Osteocyte (in vitro differentiated cells): Measurements from ENCODE around the gene CEMIP. TPM values are rescaled to one million over a fixed set of nuclear protein-coding genes. Genes with fewer than 3 reads are reported as not detected.

ENCODE experiments used
- DNase-seq: peaks from one replicate; pipeline ENCODE4 v3.0.0; 2021; ENCODE audit warnings: mixed read lengths; ENCODE audit not compliant: unreplicated experiment; ENCODE audit errors: extremely low spot score
- H3K27ac Mint-ChIP-seq: one replicate; pipeline ENCODE4 v1.8.0; 2021; ENCODE audit warnings: mild to moderate bottlenecking, mixed read lengths; ENCODE audit not compliant: unreplicated experiment
- H3K27me3 Mint-ChIP-seq: one replicate; pipeline ENCODE4 v1.8.0; 2021; ENCODE audit warnings: mixed read lengths; ENCODE audit not compliant: unreplicated experiment
- H3K36me3 Mint-ChIP-seq: one replicate; pipeline ENCODE4 v1.8.0; 2021; ENCODE audit warnings: mixed read lengths; ENCODE audit not compliant: unreplicated experiment
- H3K4me1 Mint-ChIP-seq: one replicate; pipeline ENCODE4 v1.8.0; 2021; ENCODE audit warnings: mixed read lengths; ENCODE audit not compliant: unreplicated experiment
- H3K4me3 Mint-ChIP-seq: one replicate; pipeline ENCODE4 v1.8.0; 2021; ENCODE audit warnings: mild to moderate bottlenecking, moderate library complexity, mixed read lengths; ENCODE audit not compliant: unreplicated experiment
- H3K9me3 Mint-ChIP-seq: one replicate; pipeline ENCODE4 v1.8.0; 2021; ENCODE audit warnings: mixed read lengths; ENCODE audit not compliant: unreplicated experiment
- CTCF ChIP-seq: fragments of 200-600 bp; sonication (generic); IDR thresholded peaks from 2 replicates; pipeline ENCODE4 v1.5.0; 2021; ENCODE audit warnings: antibody characterized with exemption, mild to moderate bottlenecking, moderate library complexity
- total RNA-seq: library from RNA; stranded (reverse); gene quantifications from 2 replicates; pipeline ENCODE4 v1.2.1, GENCODE V29; 2021

The CEMIP gene
- total RNA-seq, 1 donor from 2014 or later: 445 TPM

- peaks cover 82% of the 10 kb centered on the region for H3K36me3 Mint-ChIP-seq
- no peaks in the 10 kb centered on the region for H3K27me3 Mint-ChIP-seq
- DNase-seq: no peak
- TF ChIP-seq CTCF: no peak
- peaks cover 76% of the 10 kb centered on the region for H3K4me1 Mint-ChIP-seq
- H3K4me3 Mint-ChIP-seq: no peak overlapping the region
- peak overlapping the region; percentile 31 for H3K27ac Mint-ChIP-seq
- no peaks in the 10 kb centered on the region for H3K9me3 Mint-ChIP-seq
These were observed 9.4 kb downstream of the CEMIP start for GRCh38 chr15:80788536-80788935.

DNA sequence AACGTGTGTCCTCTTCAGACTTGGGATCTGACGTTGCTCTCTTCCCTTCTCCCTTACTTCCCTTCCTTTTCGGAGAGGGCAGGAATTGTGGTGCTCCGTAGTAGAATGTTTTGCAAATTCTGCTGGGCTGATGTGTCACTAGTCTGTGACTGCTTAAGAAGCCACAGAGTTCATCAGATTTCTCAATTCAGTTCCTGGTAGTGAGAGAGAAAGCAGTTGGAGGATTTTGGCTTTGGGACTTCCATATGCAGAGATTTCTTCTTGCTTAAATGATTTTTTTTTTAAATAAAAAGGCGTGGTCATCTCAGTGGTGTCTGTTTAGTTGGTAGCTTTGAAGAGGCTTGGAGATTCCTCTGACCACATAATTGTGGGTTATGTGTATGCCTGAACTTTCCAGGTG is 10.1 kb downstream of the CEMIP start:
- H3K9me3 Mint-ChIP-seq: no peaks in the 10 kb centered on the region
- peak overlapping the region; percentile 31 for H3K27ac Mint-ChIP-seq
- no peak for DNase-seq
- H3K4me3 Mint-ChIP-seq: no peak overlapping the region
- no peak for TF ChIP-seq CTCF
- peaks cover 81% of the 10 kb centered on the region for H3K36me3 Mint-ChIP-seq
- H3K27me3 Mint-ChIP-seq: no peaks in the 10 kb centered on the region
- peaks cover 69% of the 10 kb centered on the region for H3K4me1 Mint-ChIP-seq

DNA sequence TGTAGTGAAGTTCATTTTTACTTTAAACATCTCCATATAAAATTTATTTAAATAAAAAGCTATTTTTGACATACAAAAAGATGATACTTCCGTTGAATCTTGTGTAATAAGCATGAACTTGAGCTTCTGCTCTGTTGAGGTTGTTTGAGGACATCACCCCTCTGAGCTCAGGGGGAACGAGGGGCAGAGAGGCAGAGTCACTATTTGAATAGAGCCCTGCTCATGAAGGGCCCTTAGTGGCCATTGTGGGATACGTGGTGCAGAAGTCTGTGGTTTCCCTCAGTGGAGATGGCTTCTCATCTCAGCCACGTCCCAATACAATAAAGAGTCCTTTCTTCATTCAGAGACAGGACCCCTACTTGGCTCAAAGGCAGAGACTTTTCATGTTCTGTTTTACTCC is 10.6 kb downstream of the CEMIP start:
- no peak for TF ChIP-seq CTCF
- Mint-ChIP-seq H3K4me1 (peaks cover 64% of the 10 kb centered on the region), H3K36me3 (peaks cover 80% of the 10 kb centered on the region), H3K27ac (no peak overlapping the region), H3K4me3 (no peak overlapping the region), H3K27me3 (no peaks in the 10 kb centered on the region), H3K9me3 (no peaks in the 10 kb centered on the region)
- DNase-seq: no peak

- Mint-ChIP-seq H3K27ac (no peak overlapping the region), H3K4me3 (no peak overlapping the region), H3K9me3 (no peaks in the 10 kb centered on the region), H3K4me1 (peaks cover 61% of the 10 kb centered on the region), H3K27me3 (no peaks in the 10 kb centered on the region), H3K36me3 (peaks cover 79% of the 10 kb centered on the region)
- TF ChIP-seq CTCF: no peak
- DNase-seq: no peak
These were observed 11.1 kb downstream of the CEMIP start for GRCh38 chr15:80790236-80790635.

- Mint-ChIP-seq H3K9me3 (no peaks in the 10 kb centered on the region), H3K27ac (no peak overlapping the region), H3K27me3 (no peaks in the 10 kb centered on the region), H3K4me3 (no peak overlapping the region), H3K36me3 (peaks cover 77% of the 10 kb centered on the region), H3K4me1 (peaks cover 54% of the 10 kb centered on the region)
- TF ChIP-seq CTCF: no peak
- DNase-seq: no peak
These were observed 11.8 kb downstream of the CEMIP start for GRCh38 chr15:80791004-80791403.
